IMR-90 (cell line): ENCODE results near the gene MED22. TPM values are rescaled to one million over a fixed set of nuclear protein-coding genes. Genes with fewer than 3 reads are reported as not detected.

Source experiments
- ATAC-seq: fragments of 200-7000 bp; cut with Tn5 transposase; 2 replicates; pipeline ENCODE4 v1.9.1; 2020; ENCODE audit warnings: low read depth, mild to moderate bottlenecking, moderate library complexity
- BruUV-seq: library from RNA; stranded (reverse); fragments of 400-500 nt; replicated peaks from 2 replicates; lab custom pipeline; 2021; lab: Mats Ljungman, UMichigan
- CTCF ChIA-PET: fragments of 300-600 bp; formaldehyde crosslinking; extraction: SDS; loops from one replicate; lab custom pipeline; 2021; ENCODE audit warnings: antibody characterized with exemption; lab: Yijun Ruan, JAX
- POLR2A ChIA-PET: fragments of 300-600 bp; sonication (Branson Sonifier 250); formaldehyde crosslinking; loops from one replicate; lab custom pipeline; 2022; ENCODE audit warnings: antibody characterized with exemption; ENCODE audit not compliant: unreplicated experiment; lab: Charles Lee
- DNase-seq: peaks from one replicate; pipeline ENCODE4 v3.0.0; 2013
- H2AFZ ChIP-seq: replicated peaks from 2 replicates; pipeline ENCODE3; 2013; ENCODE audit warnings: low read length, mild to moderate bottlenecking; ENCODE audit not compliant: poor library complexity
- H2AK5ac ChIP-seq: 2 replicates; pipeline ENCODE4 v1.6.1; 2013; ENCODE audit warnings: low read depth, low read length, inconsistent platforms
- H2AK9ac ChIP-seq: replicated peaks from 2 replicates; pipeline ENCODE3; 2013; ENCODE audit warnings: mild to moderate bottlenecking, low read depth, low read length, moderate library complexity; ENCODE audit not compliant: poor library complexity
- H2BK120ac ChIP-seq: 2 replicates; pipeline ENCODE4 v1.6.1; 2013; ENCODE audit warnings: low read depth, low read length, inconsistent platforms
- H2BK15ac ChIP-seq: 3 replicates; pipeline ENCODE4 v1.6.1; 2013; ENCODE audit warnings: low read depth, low read length, inconsistent platforms
- H2BK20ac ChIP-seq: 2 replicates; pipeline ENCODE4 v1.6.1; 2013; ENCODE audit warnings: low read depth, mild to moderate bottlenecking, inconsistent platforms, low read length, moderate library complexity
- H2BK5ac ChIP-seq: 2 replicates; pipeline ENCODE4 v1.6.1; 2013; ENCODE audit warnings: mild to moderate bottlenecking, low read depth, low read length, inconsistent platforms; ENCODE audit not compliant: poor library complexity, severe bottlenecking
- H3K14ac ChIP-seq: replicated peaks from 2 replicates; pipeline ENCODE4 v1.6.1; 2013; ENCODE audit warnings: low read depth, low read length, inconsistent platforms
- H3K18ac ChIP-seq: 2 replicates; pipeline ENCODE4 v1.6.1; 2013; ENCODE audit warnings: low read depth, low read length, control low read depth
- H3K23ac ChIP-seq: 2 replicates; pipeline ENCODE4 v1.6.1; 2013; ENCODE audit warnings: low read depth, low read length, inconsistent platforms
- H3K27ac ChIP-seq: 2 replicates; pipeline ENCODE4 v1.5.1; 2013; ENCODE audit warnings: mild to moderate bottlenecking, control low read depth, low read length; ENCODE audit not compliant: insufficient read depth
- H3K27me3 ChIP-seq: 2 replicates; pipeline ENCODE4 v1.6.1; 2013; ENCODE audit warnings: low read length; ENCODE audit not compliant: control insufficient read depth, insufficient read depth
- H3K36me3 ChIP-seq: 2 replicates; pipeline ENCODE4 v1.6.1; 2013; ENCODE audit warnings: low read length, mixed read lengths; ENCODE audit not compliant: control insufficient read depth, insufficient read depth
- H3K4ac ChIP-seq: 2 replicates; pipeline ENCODE4 v1.6.1; 2013; ENCODE audit warnings: low read depth, low read length, inconsistent platforms
- H3K4me1 ChIP-seq: 2 replicates; pipeline ENCODE4 v1.6.1; 2013; ENCODE audit warnings: low read length, mixed read lengths; ENCODE audit not compliant: control insufficient read depth, insufficient read depth
- H3K4me2 ChIP-seq: 2 replicates; pipeline ENCODE4 v1.6.1; 2013; ENCODE audit warnings: low read depth, mild to moderate bottlenecking, control low read depth, low read length, moderate library complexity
- H3K4me3 ChIP-seq: 2 replicates; pipeline ENCODE4 v1.5.1; 2013; ENCODE audit warnings: low read depth, mild to moderate bottlenecking, control low read depth, low read length, moderate library complexity; ENCODE audit not compliant: insufficient read depth
- H3K56ac ChIP-seq: 2 replicates; pipeline ENCODE4 v1.6.1; 2013; ENCODE audit warnings: low read length, inconsistent platforms; ENCODE audit not compliant: insufficient read depth; ENCODE audit errors: extremely low read depth
- H3K79me1 ChIP-seq, 2 experiments: 2 replicates each; pipeline ENCODE4 v1.6.1; 2013; ENCODE audit warnings: low read length in 2 of 2, inconsistent platforms in 1 of 2, low read depth in 1 of 2
- H3K9ac ChIP-seq: 2 replicates; pipeline ENCODE4 v1.6.1; 2013; ENCODE audit warnings: low read depth, low read length, control low read depth
- H3K9me1 ChIP-seq: 2 replicates; pipeline ENCODE4 v1.6.1; 2013; ENCODE audit warnings: low read length, inconsistent platforms; ENCODE audit not compliant: insufficient read depth
- H3K9me3 ChIP-seq: 2 replicates; pipeline ENCODE4 v1.6.1; 2013; ENCODE audit warnings: low read length; ENCODE audit not compliant: control insufficient read depth, insufficient read depth
- H4K20me1 ChIP-seq: 2 replicates; pipeline ENCODE4 v1.6.1; 2013; ENCODE audit warnings: low read length, inconsistent platforms; ENCODE audit not compliant: insufficient read depth
- H4K5ac ChIP-seq: 2 replicates; pipeline ENCODE4 v1.6.1; 2013; ENCODE audit warnings: mild to moderate bottlenecking, low read depth, low read length, control low read depth
- H4K8ac ChIP-seq, 2 experiments: 2 replicates each; pipeline ENCODE4 v1.6.1; 2013; ENCODE audit warnings: low read depth in 2 of 2, low read length in 2 of 2, control low read depth in 1 of 2, inconsistent platforms in 1 of 2
- H4K91ac ChIP-seq: 2 replicates; pipeline ENCODE4 v1.6.1; 2013; ENCODE audit warnings: low read depth, low read length, inconsistent platforms; ENCODE audit not compliant: insufficient read depth
- BHLHE40 ChIP-seq: fragments of 150-350 bp; IDR thresholded peaks from 2 replicates; pipeline ENCODE4 v1.6.1; 2016; ENCODE audit warnings: mild to moderate bottlenecking, low read depth, low read length
- CEBPB ChIP-seq: IDR thresholded peaks from 2 replicates; pipeline ENCODE4 v1.6.1; 2012; ENCODE audit warnings: low read depth, low read length, improper control_type of control experiment
- CHD1 ChIP-seq: IDR thresholded peaks from 2 replicates; pipeline ENCODE4 v1.6.1; 2012; ENCODE audit warnings: low read depth, low read length, improper control_type of control experiment
- CTCF ChIP-seq: conservative IDR thresholded peaks from 2 replicates; pipeline ENCODE4 v1.5.1; 2012; ENCODE audit warnings: mild to moderate bottlenecking, low read depth, low read length, improper control_type of control experiment
- FOS ChIP-seq: fragments of 150-350 bp; IDR thresholded peaks from 2 replicates; pipeline ENCODE4 v1.6.1; 2016; ENCODE audit warnings: low read depth, low read length
- MAFK ChIP-seq: IDR thresholded peaks from 2 replicates; pipeline ENCODE4 v1.6.1; 2012; ENCODE audit warnings: low read depth, low read length, improper control_type of control experiment
- MAZ ChIP-seq: IDR thresholded peaks from 2 replicates; pipeline ENCODE4 v1.6.1; 2012; ENCODE audit warnings: low read depth, mild to moderate bottlenecking, low read length, improper control_type of control experiment, moderate library complexity, borderline replicate concordance
- MXI1 ChIP-seq: IDR thresholded peaks from 2 replicates; pipeline ENCODE4 v1.6.1; 2012; ENCODE audit warnings: low read depth, mild to moderate bottlenecking, low read length, moderate library complexity, borderline replicate concordance
- NFE2L2 ChIP-seq: fragments of 150-350 bp; IDR thresholded peaks from 2 replicates; pipeline ENCODE4 v1.6.1; 2016; ENCODE audit warnings: low read depth, mild to moderate bottlenecking, low read length
- POLR2A ChIP-seq: IDR thresholded peaks from 2 replicates; pipeline ENCODE4 v1.6.1; 2012; ENCODE audit warnings: mild to moderate bottlenecking, low read depth, low read length
- RAD21 ChIP-seq: IDR thresholded peaks from 2 replicates; pipeline ENCODE4 v1.6.1; 2012; ENCODE audit warnings: low read length, improper control_type of control experiment
- RCOR1 ChIP-seq: IDR thresholded peaks from 2 replicates; pipeline ENCODE4 v1.6.1; 2012; ENCODE audit warnings: mild to moderate bottlenecking, low read length, improper control_type of control experiment; ENCODE audit not compliant: insufficient replicate concordance
- RFX5 ChIP-seq: IDR thresholded peaks from 2 replicates; pipeline ENCODE4 v1.8.0; 2012; ENCODE audit warnings: low read depth, mild to moderate bottlenecking, low read length, moderate library complexity
- SMC3 ChIP-seq: fragments of 150-350 bp; IDR thresholded peaks from 2 replicates; pipeline ENCODE4 v1.6.1; 2016; ENCODE audit warnings: low read depth, mild to moderate bottlenecking, antibody characterized with exemption, low read length, moderate library complexity
- USF2 ChIP-seq: fragments of 150-350 bp; IDR thresholded peaks from 2 replicates; pipeline ENCODE4 v1.6.1; 2017; ENCODE audit warnings: mild to moderate bottlenecking, antibody characterized with exemption, low read length, low read depth
- WGBS, 2 experiments: methylation state at CpG; one replicate each; pipeline versions ENCODE4 v1.1.5 to v1.1.7; 2013; ENCODE audit warnings: missing lambda C conversion rate in 2 of 2; ENCODE audit not compliant: insufficient read length in 1 of 2; ENCODE audit errors: extremely low coverage in 2 of 2; 5-methylcytosine and 5-hydroxymethylcytosine counted together
- dilution Hi-C: fragments of 300-500 bp; cut with HindIII; formaldehyde crosslinking; loops from one replicate; pipeline ENCODE4 v1.14.3; 2018; ENCODE audit warnings: low sequenced_read_pairs; ENCODE audit not compliant: unreplicated experiment
- in situ Hi-C: fragments of 300-500 bp; cut with MboI; formaldehyde crosslinking; loops from 3 replicates; pipeline ENCODE4 v1.14.3; 2019; ENCODE audit warnings: low sequenced_read_pairs, inconsistent platforms, mixed read lengths
- intact Hi-C: fragments of 100-400 bp; cut with micrococcal nuclease; formaldehyde crosslinking; loops from 2 replicates; pipeline ENCODE4 v1.10.0; 2022
- polyA plus RNA-seq, 3 experiments: library from polyadenylated mRNA; depleted of rRNA; stranded (reverse); fragments of >200 nt; gene quantifications; 2 replicates each; pipeline ENCODE4 v1.2.3, GENCODE V29; 2012; ENCODE audit warnings: low replicate concordance in 1 of 3
- total RNA-seq: library from RNA; depleted of rRNA; stranded (reverse); fragments of >200 nt; gene quantifications from 2 replicates; pipeline ENCODE4 v1.2.3, GENCODE V29; 2012

Gene MED22
- total and polyA plus RNA-seq, 2 of the 4 experiments (the other 2 are of a cell fraction): 7.9 to 28.3 TPM

DNA sequence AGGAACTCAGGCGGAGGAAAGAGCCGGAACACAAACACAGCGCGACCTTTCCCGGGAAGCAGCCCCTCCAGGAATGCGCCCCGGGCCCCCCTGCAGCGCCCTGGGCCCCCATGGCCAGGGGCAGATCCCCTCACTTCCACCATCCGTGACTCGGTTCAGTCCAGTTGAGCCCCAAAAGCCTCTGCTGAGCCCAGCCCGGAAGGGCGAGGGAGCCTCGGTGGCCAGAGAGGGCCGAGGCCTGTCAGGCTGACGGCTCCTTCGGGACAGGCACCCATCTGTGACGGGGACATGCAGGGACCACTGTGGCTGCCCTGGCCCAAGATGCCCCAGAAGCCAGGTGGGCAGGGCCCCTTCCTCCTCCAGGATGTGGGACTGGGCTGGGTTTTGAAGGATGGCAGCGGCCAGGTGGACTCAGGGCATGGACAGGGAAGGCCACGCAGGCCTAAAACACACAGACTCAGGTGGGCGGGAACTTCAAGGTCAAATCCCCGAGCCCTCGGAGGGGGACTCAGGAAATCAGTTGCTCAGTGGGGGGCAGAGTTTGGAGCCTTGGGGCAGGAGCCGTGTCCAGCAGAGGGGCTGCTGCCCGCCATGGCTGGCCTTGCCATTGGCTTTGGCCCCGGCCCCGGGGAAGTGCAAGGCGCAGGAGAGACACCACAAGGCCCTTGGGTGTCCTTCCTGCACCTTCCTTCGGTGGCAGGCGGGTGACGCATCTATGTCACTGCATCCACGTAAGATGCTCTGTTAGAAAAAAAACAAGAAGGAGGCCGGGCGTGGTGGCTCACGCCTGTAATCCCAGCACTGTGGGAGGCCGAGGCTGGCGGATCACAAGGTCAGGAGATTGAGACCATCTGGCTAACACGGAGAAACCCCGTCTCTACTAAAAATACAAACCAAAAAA lies 43.2 kb downstream of the MED22 start:
- no peak overlapping the region for H4K91ac ChIP-seq
- intact Hi-C loops: no loop called here
- H3K27me3 ChIP-seq: peaks cover 18% of the 10 kb centered on the region
- no peak overlapping the region for H3K23ac ChIP-seq
- CTCF ChIA-PET: no interaction called here
- H3K79me1 ChIP-seq: no peaks in the 10 kb centered on the region
- no peak overlapping the region for H2BK5ac ChIP-seq
- no peak overlapping the region for H3K9ac ChIP-seq
- no peaks in the 10 kb centered on the region for H3K9me1 ChIP-seq
- no peak overlapping the region for H2BK15ac ChIP-seq
- H3K9me3 ChIP-seq: 0 out of 2 replicates have a peak, but pooled peaks cover 1% of the 10 kb centered on the region
- H2AK9ac ChIP-seq: no peak overlapping the region
- H3K14ac ChIP-seq: no peak overlapping the region
- ATAC-seq: no peak
- BruUV-seq: no TSS peak
- no peak overlapping the region for H3K56ac ChIP-seq
- H2AK5ac ChIP-seq: no peak overlapping the region
- DNase-seq: no peak
- H3K27ac ChIP-seq: no peak overlapping the region
- no peak overlapping the region for H3K18ac ChIP-seq
- dilution Hi-C loops: no loop called here
- H2BK120ac ChIP-seq: no peak overlapping the region
- WGBS, 2 experiments: 75% methylated on average over 11 of the region's 38 CpGs; no CpG with 5 or more reads in 1 of the 2 experiments
- no peak overlapping the region for H4K8ac ChIP-seq
- H3K4me2 ChIP-seq: no peak overlapping the region
- POLR2A ChIA-PET: no interaction called here
- no peaks in the 10 kb centered on the region for H4K20me1 ChIP-seq
- no peak overlapping the region for H2AFZ ChIP-seq
- no peak overlapping the region for H4K5ac ChIP-seq
- no peaks in the 10 kb centered on the region for H3K4me1 ChIP-seq
- no peaks in the 10 kb centered on the region for H3K36me3 ChIP-seq
- H2BK20ac ChIP-seq: no peak overlapping the region
- in situ Hi-C loops: no loop called here
- H3K4ac ChIP-seq: no peak overlapping the region
- H3K4me3 ChIP-seq: no peak overlapping the region
- no peak for TF ChIP-seq CTCF
- TF ChIP-seq RFX5: no peak
- no peak for TF ChIP-seq RCOR1
- no peak for TF ChIP-seq RAD21
- no peak for TF ChIP-seq CHD1
- no peak for TF ChIP-seq SMC3
- no peak for TF ChIP-seq NFE2L2
- TF ChIP-seq USF2: no peak
- no peak for TF ChIP-seq MAFK
- TF ChIP-seq BHLHE40: no peak
- TF ChIP-seq FOS: no peak
- TF ChIP-seq CEBPB: no peak
- TF ChIP-seq MXI1: no peak
- TF ChIP-seq MAZ: no peak
- no peak for TF ChIP-seq POLR2A
